IPS-20b (cell line): ENCODE measurements around the gene KCND1.

Experiments used
- H3K27ac ChIP-seq: one replicate; pipeline ENCODE4 v1.5.1; 2013; ENCODE audit warnings: low read length
- H3K27me3 ChIP-seq: 2 replicates; pipeline ENCODE4 v1.6.1; 2013; ENCODE audit warnings: mild to moderate bottlenecking, low read length, inconsistent platforms; ENCODE audit not compliant: insufficient read depth
- H3K36me3 ChIP-seq: 2 replicates; pipeline ENCODE4 v1.6.1; 2013; ENCODE audit warnings: low read depth, mild to moderate bottlenecking, inconsistent platforms, low read length, moderate library complexity; ENCODE audit not compliant: insufficient read depth
- H3K4me1 ChIP-seq: 2 replicates; pipeline ENCODE4 v1.6.1; 2013; ENCODE audit warnings: mild to moderate bottlenecking, control low read depth, inconsistent platforms, low read length, moderate library complexity; ENCODE audit not compliant: insufficient read depth
- H3K4me3 ChIP-seq: 2 replicates; pipeline ENCODE4 v1.5.1; 2013; ENCODE audit warnings: mild to moderate bottlenecking, low read length, inconsistent platforms
- H3K9ac ChIP-seq: 2 replicates; pipeline ENCODE4 v1.6.1; 2013; ENCODE audit warnings: low read depth, mild to moderate bottlenecking, inconsistent platforms, low read length, moderate library complexity
- H3K9me3 ChIP-seq: 2 replicates; pipeline ENCODE4 v1.6.1; 2013; ENCODE audit warnings: mild to moderate bottlenecking, low read depth, low read length, inconsistent platforms; ENCODE audit not compliant: insufficient read depth

KCND1 gene

GRCh38 chrX:48934581-48935300 is 36.9 kb downstream of the KCND1 start:
- peaks cover 46% of the 10 kb centered on the region for H3K36me3 ChIP-seq
- no peak overlapping the region for H3K9ac ChIP-seq
- H3K27ac ChIP-seq, result no peak overlapping the region
- no peaks in the 10 kb centered on the region for H3K9me3 ChIP-seq
- H3K27me3 ChIP-seq, result no peaks in the 10 kb centered on the region
- H3K4me1 ChIP-seq, result peaks cover 11% of the 10 kb centered on the region
- H3K4me3 ChIP-seq, result no peak overlapping the region

DNA sequence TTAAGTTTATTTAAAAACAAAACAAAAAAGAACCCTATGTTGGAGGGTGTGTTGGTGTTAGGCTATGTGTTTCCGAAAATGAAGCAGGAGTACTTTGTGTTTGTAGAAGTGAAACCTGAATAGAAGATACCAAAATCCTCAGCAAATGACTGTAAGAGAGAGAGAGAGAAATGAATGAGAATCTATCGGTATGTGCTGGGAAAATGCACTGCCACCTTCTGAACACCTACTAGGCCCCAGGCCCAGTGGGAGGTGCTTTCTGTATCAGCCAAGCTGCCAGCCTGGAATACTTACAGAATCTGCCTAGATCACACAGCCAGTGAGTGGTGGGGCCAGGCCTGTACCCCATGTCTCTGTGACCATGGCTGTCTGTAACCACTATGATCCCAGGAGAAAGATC is 37.9 kb downstream of the KCND1 start:
- peaks cover 42% of the 10 kb centered on the region for H3K36me3 ChIP-seq
- H3K4me3 ChIP-seq, result no peak overlapping the region
- H3K4me1 ChIP-seq, result peaks cover 11% of the 10 kb centered on the region

DNA sequence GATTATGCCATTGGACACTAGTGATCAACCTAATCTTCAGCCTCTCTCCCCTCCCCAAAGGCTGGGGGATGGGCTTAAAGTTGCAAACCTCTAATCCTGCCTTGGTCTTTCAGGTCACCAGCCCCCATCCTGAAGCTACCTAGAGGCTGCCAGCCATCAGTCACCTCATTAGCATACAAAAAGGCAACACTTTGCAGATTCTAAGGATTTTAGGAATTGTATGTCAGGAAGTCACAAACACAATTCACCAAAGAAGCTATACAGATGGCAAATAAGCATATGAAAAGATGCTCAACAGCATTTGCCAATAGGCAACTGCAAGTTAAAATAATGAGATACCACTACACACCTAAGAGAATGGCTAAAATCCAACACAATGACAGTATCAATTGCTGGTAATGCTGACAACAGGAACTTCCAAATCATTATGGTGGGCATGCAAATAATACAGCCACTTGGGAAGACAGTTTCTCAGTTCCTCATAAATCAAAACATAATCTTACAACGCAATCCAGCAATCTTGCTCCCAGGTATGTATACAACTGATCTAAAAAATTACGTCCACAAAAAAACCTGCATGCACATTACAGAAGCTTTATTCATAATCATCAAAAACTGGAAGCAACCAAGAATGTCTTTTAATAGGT is 43.8 kb downstream of the KCND1 start:
- Histone ChIP-seq H3K4me1 (peaks cover 13% of the 10 kb centered on the region; the same call in 1 of the 2 replicates), H3K4me3 (peak overlapping the region; percentile 58; the same call in 1 of the 2 replicates), H3K9me3 (no peaks in the 10 kb centered on the region), H3K27me3 (no peaks in the 10 kb centered on the region), H3K36me3 (peaks cover 39% of the 10 kb centered on the region), H3K27ac (peak overlapping the region; percentile 87), H3K9ac (peak overlapping the region; percentile 62)

More for the DNA sequence above, 37.9 kb downstream of the KCND1 start:
- H3K9ac ChIP-seq, result no peak overlapping the region
- H3K27ac ChIP-seq, result no peak overlapping the region
- no peaks in the 10 kb centered on the region for H3K9me3 ChIP-seq
- no peaks in the 10 kb centered on the region for H3K27me3 ChIP-seq

GRCh38 chrX:48927123-48927522 is 44.5 kb downstream of the KCND1 start:
- Histone ChIP-seq H3K27me3 (no peaks in the 10 kb centered on the region), H3K9me3 (no peaks in the 10 kb centered on the region), H3K4me3 (peak overlapping the region; percentile 58; the same call in 1 of the 2 replicates), H3K36me3 (peaks cover 37% of the 10 kb centered on the region), H3K9ac (peak overlapping the region; percentile 62; the same call in 1 of the 2 replicates), H3K27ac (peak overlapping the region; percentile 35), H3K4me1 (peaks cover 13% of the 10 kb centered on the region; the same call in 1 of the 2 replicates)

- Histone ChIP-seq H3K9ac (no peak overlapping the region), H3K27ac (no peak overlapping the region), H3K27me3 (no peaks in the 10 kb centered on the region), H3K9me3 (no peaks in the 10 kb centered on the region), H3K4me1 (peaks cover 25% of the 10 kb centered on the region), H3K36me3 (peaks cover 29% of the 10 kb centered on the region), H3K4me3 (no peak overlapping the region)
Measured at GRCh38 chrX:48924270-48924669, 47.4 kb downstream of the KCND1 start.

GRCh38 chrX:48923771-48924170 is 47.9 kb downstream of the KCND1 start:
- Histone ChIP-seq H3K36me3 (peaks cover 29% of the 10 kb centered on the region), H3K27me3 (no peaks in the 10 kb centered on the region), H3K4me3 (no peak overlapping the region), H3K9ac (no peak overlapping the region), H3K27ac (no peak overlapping the region), H3K9me3 (no peaks in the 10 kb centered on the region), H3K4me1 (peaks cover 25% of the 10 kb centered on the region)

DNA sequence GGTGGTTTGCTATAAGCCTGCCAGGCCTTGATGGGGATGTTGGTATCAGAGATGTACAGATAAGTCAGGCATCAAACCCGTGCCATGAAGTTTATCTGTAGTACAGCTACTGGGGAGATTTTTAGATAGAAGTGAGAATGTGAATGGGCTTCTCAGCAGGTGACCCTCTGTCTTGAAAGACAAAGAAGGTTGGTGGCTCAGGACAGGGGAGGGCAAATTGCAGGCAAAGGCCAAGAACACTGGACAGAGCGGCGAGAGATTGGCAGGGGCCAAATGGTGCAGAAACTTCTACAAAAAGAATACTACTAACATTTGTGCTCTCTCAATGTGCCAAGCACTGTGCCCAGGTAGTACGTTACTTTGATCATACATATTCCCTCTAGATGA is 50.9 kb downstream of the KCND1 start:
- H3K4me1 ChIP-seq, result peaks cover 16% of the 10 kb centered on the region
- no peaks in the 10 kb centered on the region for H3K9me3 ChIP-seq
- H3K27me3 ChIP-seq, result no peaks in the 10 kb centered on the region
- peak overlapping the region; percentile 39 for H3K27ac ChIP-seq
- peaks cover 41% of the 10 kb centered on the region for H3K36me3 ChIP-seq
- peak overlapping the region; percentile 91; the same call in 1 of the 2 replicates for H3K9ac ChIP-seq
- peak overlapping the region; percentile 89; the same call in 1 of the 2 replicates for H3K4me3 ChIP-seq

DNA sequence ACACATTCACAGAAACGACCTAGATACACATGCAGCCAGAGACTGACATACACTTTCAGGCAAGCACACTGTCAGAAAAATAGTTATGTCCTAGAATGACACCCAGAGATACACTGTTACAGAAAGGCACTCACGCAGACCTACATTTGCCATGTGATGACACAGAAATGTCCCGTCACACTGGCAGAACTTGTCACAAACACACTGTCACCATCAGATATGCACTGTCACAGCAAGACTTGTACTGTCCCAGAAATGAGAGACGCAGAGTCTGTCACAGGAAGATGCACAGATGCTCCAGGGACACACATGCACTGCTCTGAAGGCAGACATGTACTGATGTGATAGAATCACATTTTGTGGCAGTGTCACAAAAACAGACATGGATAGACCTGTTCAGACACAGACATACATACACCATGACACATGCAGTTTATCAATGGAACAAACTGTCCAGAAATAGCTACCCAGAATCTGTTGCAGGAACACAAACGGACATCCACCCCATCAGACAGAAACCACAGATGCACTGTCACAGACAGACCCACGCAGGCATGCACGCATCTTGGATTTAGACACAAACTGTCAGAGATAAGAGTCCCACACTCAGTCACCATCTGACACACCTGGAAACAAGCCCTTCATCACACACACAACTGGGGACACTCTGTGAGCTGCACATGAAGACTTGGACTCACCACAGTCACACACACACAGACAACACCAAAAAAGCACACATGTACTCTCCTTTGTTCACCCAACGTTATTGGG is 51.5 kb downstream of the KCND1 start:
- no peaks in the 10 kb centered on the region for H3K27me3 ChIP-seq
- H3K4me1 ChIP-seq, result peaks cover 12% of the 10 kb centered on the region
- peak overlapping the region; percentile 39 for H3K27ac ChIP-seq
- H3K36me3 ChIP-seq, result peaks cover 41% of the 10 kb centered on the region
- no peaks in the 10 kb centered on the region for H3K9me3 ChIP-seq
- peak overlapping the region; percentile 89 for H3K4me3 ChIP-seq
- peak overlapping the region; percentile 91; the same call in 1 of the 2 replicates for H3K9ac ChIP-seq

GRCh38 chrX:48919360-48919841 is 52.2 kb downstream of the KCND1 start:
- Histone ChIP-seq H3K27me3 (no peaks in the 10 kb centered on the region), H3K9ac (peak overlapping the region; percentile 91), H3K4me3 (peak overlapping the region; percentile 89), H3K27ac (peak overlapping the region; percentile 58), H3K36me3 (peaks cover 46% of the 10 kb centered on the region), H3K9me3 (no peaks in the 10 kb centered on the region), H3K4me1 (peaks cover 12% of the 10 kb centered on the region)

DNA sequence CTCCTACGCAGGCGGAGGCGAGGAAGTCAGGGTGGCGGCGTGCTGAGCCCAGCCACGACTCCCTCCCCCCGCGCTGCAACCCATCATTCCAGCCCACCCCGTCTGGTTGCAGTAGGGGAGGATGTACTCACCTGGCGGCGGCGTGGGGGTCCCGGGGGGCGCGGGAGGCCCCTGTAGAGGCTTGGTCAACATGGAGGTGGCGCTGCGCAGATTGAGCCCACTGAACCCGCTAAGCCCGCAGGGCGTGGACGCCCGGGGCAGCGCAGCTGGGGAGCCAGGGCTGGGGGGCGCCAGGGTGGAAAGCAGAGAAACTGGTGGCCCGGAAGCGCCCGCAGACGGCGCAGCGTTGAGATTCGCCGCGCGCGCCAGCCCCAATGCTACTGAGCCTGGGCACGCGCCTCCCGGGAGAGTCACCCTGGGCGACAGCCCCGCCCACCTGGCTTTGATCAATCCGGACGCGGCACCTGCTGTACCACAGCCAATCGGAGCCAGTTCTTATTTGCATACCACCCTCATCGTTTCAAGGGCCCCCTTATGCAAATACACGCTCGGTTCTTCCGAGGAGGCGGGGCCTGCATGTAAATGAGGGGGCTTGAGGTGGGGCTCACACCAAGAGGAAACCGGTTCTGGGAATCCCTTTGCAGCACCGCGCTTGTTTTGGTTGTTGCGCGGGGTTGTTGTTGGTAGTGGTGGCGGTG is 52.9 kb downstream of the KCND1 start, which contains the start of gene PIM2:
Gene PIM2, minus strand, starts transcription at position 382 of the 698 bp plus-strand sequence. Its CDS starts 190 bp downstream, at position 192.
- Histone ChIP-seq H3K4me3 (peak within 1 kb of the TSS; percentile 89), H3K9ac (peak within 1 kb of the TSS; percentile 91), H3K4me1 (peaks cover 12% of the 10 kb centered on the region), H3K27ac (peak within 1 kb of the TSS; percentile 58), H3K27me3 (no peaks in the 10 kb centered on the region), H3K36me3 (peaks cover 46% of the 10 kb centered on the region), H3K9me3 (no peaks in the 10 kb centered on the region)

DNA sequence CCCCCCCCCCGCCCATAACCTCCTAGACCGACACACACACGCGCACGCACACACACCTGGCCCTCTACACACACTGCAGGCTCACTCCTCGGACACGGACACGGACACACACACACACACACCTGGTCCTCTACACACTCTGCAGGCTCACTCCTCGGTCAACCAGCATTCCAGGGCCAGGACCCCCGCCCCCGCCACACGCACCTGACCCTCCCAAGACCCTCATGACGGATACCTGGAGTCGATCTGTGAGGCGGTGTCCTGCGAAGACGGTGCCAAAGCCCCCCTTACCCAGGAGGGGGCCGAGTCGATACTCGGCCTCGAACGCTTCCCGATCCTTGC is 53.4 kb downstream of the KCND1 start:
- Histone ChIP-seq H3K36me3 (peaks cover 47% of the 10 kb centered on the region), H3K9me3 (no peaks in the 10 kb centered on the region), H3K4me3 (peak overlapping the region; percentile 89), H3K27me3 (no peaks in the 10 kb centered on the region), H3K4me1 (peaks cover 12% of the 10 kb centered on the region), H3K9ac (peak overlapping the region; percentile 85), H3K27ac (no peak overlapping the region)
